Stimulated activated CD8-positive, alpha-beta memory T cell treated with anti-CD3 and anti-CD28 coated beads, Interleukin-12 subunit alpha, Interleukin-12 subunit beta, amount 100 ng/mL, for 4 hours (primary cell): Measurements from ENCODE around the gene NTN4.

Experiments
- DNase-seq: peaks from one replicate; pipeline ENCODE4 v3.0.0-alpha.2; 2020; ENCODE audit warnings: low read depth

The NTN4 gene

GRCh38 chr12:95653771-95654546, 136.6 kb downstream of the NTN4 start:
- no peak for DNase-seq

DNA sequence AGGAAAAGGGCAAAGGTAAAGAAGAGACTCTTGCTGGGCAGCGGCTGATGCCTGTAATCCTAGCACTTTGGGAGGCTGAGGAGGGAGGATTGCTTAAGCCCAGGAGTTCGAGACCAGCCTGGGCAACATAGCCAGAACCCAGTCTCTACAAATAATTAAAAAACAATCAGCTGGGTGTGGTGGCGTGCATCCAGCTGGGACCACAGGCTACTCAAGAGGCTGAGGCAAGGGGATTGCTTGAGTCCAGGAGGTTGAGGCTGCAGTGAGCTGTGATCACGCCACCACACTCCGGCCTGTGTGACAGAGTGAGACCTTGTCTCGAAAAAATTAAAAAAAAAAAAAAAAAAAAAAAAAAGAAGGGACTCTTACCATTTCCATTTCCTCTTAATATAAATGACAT, 138.9 kb downstream of the NTN4 start:
- DNase-seq = no peak

GRCh38 chr12:95648990-95649791, 141.4 kb downstream of the NTN4 start:
- no peak for DNase-seq

DNA sequence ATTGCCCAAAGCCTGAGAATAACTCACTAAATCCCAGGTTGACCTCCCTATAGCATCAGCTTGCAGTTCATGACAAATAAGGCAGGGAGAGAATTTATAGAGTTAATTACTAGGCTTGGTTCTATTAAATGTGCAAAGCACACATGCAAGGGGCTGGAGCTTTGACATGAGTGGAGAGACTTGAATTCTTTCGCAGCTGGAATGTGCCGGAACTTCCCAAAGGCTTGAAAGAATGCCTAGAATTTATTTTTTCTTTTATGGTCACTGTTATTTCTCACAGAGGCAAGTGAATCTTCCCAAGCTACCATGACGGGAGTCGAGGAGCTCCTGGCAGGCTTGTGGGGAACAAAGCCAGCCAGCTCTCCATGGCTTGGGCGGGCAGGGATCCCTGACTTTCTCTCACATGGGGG, 143.8 kb downstream of the NTN4 start:
- no peak for DNase-seq

- DNase-seq = no peak
Observed at GRCh38 chr12:95643256-95643655, 147.3 kb downstream of the NTN4 start.

GRCh38 chr12:95642583-95642982, 148.0 kb downstream of the NTN4 start:
- DNase-seq = no peak

DNA sequence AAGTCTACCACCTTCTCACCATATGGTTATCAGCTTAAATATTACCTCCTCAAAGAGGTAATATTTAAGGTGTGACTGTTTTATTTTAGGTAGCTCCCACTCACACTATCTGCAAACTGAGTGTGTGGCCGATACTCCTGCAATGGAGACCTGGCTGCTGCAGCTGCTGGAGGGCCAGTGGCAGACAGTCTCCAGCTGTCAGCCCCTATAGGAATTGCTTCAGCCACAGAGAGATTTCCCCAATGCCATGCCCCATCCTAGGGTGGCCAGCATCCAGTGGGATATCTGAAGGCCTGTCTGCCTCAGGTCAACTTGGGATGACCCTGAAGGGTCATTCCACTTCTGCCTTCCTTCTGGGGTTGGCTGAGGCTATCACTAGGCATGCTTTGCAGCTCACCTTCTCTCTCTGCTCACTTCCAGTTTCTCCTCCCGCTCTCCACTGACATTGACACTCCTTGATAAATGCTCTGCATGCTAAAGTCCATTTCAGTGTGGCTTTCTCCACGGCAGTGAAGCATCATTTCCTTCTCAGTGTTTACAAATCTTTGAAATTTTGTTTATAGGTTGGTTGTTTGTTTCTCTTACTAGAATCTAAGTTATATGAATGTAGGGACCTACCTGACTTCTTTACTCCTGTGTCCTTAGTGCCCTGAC, 149.1 kb downstream of the NTN4 start:
- DNase-seq = no peak

- no peak for DNase-seq
Observed at GRCh38 chr12:95640516-95640915, 150.0 kb downstream of the NTN4 start.

DNA sequence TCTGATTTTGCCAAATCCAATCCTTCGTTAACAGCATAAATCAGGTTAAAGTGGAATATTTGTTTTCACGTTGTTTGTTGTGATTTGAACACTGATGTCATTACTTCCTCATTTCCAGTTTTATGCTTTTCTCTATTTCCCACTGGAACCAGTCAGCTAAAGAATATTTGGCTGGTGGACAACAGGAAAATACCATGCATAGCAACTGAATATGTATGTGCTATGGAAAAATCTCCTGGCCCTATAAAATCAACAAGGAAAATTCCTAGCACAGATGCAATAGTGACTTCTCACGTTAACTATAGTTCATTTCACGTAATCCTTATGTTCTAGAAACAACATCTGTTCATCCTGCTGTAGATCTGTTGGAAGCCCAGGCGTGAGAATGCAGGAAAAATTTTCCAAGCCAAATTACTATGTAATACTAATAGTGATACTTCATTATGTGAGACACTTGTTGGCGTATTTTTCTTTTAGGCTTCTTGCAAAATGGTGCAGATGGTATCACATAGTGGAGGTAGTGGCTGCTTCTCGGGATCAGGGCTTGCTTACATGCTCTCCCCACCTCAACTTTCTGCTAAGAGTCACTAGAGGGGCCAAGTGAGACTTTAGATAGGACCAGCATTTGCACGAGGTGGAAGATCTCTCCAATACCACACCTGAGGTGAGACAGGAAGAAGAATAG, 153.0 kb downstream of the NTN4 start:
- no peak for DNase-seq

DNA sequence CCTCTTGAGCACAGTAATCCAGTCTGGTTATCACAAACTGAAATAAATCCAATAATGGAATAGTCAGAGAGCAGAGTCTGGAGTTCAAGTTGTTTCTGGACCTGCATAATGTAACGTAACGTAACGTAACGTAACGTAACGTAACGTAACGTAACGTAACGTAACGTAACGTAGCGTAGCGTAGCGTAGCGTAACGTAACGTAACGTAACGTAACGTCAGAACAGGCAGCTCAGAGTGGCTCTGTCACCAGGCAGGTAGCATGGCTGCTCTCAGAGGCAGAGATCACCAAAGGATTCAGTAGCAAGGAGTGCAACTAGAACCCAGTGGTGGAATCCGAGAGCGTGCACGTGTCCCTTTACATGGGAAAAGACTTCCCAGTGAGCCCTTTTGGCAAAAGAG, 153.6 kb downstream of the NTN4 start:
- no peak for DNase-seq

- DNase-seq = no peak
Observed at GRCh38 chr12:95634622-95635621, 155.6 kb downstream of the NTN4 start.

DNA sequence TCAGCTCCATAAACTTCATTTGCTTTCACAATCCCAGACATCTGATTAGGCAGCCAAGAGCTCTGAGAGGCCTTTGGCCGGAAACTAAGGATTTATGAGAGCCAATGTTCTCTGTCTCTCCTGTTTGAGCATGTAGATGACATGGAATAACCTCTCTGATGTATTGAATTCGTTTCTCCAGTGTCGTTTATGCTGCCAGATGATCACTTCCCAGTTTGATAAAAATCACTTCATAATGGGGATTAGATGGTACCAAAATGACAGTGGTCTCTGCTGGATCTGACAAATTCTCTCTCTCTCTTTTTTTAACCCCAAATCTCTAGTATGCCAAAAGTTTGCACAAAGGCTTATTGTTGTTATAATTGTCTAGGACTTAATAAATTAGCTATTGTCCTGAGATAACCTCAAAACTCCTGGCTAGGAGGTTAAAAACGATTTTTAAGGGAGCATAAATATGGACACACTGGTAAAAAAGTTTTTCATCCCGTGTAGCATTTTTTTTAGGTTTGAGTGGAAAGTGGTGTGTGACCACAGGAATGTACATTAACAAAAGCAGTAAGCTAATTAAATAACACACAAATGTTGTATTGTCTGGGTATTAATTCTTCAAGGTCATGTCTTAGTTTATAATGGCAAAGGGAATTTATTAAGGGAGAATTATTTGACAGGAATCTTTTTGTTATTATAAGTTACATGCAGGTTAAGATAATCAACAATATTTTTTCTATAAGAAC, 156.7 kb downstream of the NTN4 start:
- DNase-seq = no peak

GRCh38 chr12:95633049-95633731, 157.4 kb downstream of the NTN4 start:
- DNase-seq = no peak

GRCh38 chr12:95630496-95630895, 160.1 kb downstream of the NTN4 start:
- no peak for DNase-seq

GRCh38 chr12:95629392-95629791, 161.2 kb downstream of the NTN4 start:
- DNase-seq = no peak

DNA sequence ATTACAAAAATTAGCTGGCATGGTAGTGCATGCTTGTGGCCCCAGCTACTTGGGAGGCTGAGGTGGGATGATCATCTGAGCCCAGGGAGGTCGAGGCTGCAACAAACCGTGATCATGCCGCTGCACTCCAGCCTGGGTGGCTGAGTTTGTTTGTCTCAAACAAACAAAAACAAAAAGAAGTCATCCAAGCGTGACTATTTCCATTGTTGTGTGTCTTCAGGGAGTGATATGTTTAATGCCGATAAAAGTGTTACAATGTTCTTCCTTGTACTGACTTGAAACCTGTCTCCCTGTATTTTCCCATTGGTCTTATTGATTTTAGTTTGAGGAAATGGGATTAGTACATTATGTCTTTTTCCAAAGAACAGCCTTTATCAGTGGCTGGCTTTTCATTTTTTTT, 163.7 kb downstream of the NTN4 start:
- DNase-seq = no peak

DNA sequence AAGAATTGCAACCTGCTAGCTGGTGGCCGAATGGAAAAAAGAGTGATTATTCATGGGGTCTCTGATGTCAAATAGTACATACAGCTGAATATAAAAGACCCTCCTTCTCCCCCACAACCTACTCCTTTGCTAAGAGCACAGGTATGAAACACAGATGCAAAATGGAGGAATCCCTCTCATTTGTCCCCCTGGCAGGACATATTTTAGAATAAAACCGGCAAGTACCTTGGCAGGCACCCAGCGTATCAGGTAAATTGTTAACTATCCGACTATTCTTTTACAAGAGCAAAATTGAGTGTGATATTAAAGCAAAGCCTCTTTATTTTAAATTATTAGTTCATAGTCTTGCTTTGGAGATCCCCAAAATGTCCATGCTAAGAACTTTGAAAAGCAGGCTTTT, 165.6 kb downstream of the NTN4 start:
- no peak for DNase-seq

DNA sequence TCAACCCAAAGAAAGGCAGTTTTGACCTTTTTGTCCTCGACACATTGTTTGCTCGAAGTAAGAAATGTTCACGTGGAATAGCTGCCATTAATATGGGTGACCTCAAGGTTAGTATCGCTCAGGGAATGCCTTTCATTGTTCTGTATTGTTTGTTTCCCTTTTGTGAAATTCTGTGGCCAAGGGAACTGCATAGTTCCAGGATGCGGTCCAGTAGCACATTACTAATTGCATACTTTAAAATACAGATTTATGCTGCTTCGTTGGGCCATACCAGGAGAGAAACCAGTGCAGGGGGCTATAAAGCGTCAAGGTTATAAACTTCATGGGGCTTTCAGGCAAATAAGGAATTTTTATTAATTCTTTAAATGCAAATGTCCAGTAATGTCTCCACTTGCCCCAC, 166.0 kb downstream of the NTN4 start:
- DNase-seq = no peak

- DNase-seq = no peak
Observed at GRCh38 chr12:95623554-95624170, 166.9 kb downstream of the NTN4 start.
